ENCODE results near the gene ECSIT.
"Not testable (repeated sequence)": the region's sequence is repeated elsewhere in the genome, so short reads cannot be mapped to it uniquely, and the experiment has no call there.

Gene ECSIT

DNA sequence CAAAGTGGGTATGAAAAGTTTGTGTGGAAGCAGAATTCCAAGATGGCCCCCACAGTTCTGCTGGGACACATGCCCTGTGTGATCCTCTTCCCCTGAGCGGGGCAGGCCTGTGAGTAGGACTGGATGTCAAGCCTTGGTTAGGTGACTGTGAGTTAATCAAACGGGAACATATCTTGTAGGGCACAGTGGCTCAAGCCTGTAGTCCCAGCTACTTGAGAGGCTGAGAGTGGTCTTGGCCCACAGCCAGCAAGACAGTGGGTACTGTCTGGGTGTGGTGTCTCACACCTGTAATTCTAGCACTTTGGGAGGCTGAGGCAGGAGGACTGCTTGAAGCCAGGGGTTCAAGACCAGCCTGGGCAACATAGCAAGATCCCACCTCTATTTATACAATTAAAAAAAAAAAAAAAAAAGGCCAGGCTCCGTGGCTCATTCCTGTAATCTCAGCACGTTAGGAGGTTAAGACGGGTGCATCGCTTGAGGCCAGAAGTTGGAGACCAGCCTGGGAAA, 29.7 kb downstream of the ECSIT start:
- no peak for DNase-seq

DNA sequence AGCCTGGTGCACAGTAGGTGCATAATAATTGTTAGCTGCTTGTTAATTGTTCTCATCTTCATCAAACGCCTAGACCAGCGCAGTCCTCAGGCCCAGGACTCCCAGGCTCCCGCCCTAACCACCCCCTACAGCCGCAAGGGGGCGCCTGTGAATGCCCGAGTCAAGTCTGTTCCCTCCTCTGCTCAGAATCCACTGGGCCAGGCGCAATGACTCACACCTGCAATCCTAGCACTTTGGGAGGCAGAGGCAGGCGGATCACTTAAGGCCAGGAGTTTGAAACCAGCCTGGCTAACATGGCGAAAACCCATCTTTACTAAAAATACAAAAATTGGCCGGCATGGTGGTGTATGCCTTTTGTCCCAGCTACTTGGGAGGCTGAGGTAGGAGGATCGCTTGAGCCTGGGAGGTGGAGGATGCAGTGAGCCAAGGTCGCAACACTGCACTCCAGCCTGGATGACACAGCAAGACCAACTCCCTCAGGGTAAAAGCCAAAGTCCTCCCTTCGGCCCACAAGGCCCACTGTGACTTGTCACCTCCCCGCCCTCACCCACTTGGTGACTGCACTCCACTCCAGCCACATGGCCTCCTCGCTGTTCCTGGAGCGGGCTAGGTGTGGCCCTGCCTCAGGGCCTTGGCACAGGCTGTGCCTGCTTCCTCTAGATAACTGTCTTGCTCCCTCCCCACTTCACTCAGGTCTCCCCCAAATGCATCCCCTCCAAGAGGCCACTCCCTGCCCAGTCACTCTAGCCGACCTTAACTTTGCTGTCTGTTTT, 32.4 kb downstream of the ECSIT start:
- peak; percentile 83 for DNase-seq

- DNase-seq, result no peak
Measured at GRCh38 chr19:11495885-11496284, 33.0 kb downstream of the ECSIT start.

- no peak for DNase-seq
Measured at GRCh38 chr19:11495481-11495880, 33.5 kb downstream of the ECSIT start.

DNA sequence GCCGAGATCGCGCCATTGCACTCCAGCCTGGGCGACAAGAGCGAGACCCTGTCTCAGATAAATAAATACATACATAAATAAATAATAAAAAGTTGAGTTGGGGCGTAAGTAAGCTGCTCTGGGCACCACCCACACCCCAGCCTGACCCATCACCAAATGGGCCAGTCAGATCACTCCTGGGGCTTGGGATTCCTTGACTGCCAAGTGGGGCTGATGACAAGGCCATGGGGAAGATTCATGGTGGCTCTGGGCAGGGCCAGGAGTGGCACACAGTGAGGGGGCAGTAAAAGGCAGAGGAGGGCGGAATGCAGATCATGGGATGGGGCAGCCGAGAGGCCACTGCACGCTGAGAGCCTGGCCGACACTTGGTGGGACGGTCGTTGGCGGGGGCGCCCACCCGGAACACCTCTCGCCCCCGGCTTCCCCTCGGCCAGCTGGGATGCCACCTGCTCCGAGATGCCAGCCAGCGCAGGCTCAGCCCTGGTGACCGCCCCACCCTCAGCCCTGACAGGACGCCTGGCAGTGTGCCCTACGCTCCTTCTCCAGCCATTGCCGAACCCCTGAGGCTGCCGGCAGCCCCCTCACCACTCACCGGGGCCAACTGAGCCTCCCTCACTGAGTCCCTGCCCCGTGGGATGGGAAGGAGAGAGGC, 34.2 kb downstream of the ECSIT start:
- DNase-seq, result no peak

GRCh38 chr19:11489378-11489777, 39.6 kb downstream of the ECSIT start:
- DNase-seq, result no peak

DNA sequence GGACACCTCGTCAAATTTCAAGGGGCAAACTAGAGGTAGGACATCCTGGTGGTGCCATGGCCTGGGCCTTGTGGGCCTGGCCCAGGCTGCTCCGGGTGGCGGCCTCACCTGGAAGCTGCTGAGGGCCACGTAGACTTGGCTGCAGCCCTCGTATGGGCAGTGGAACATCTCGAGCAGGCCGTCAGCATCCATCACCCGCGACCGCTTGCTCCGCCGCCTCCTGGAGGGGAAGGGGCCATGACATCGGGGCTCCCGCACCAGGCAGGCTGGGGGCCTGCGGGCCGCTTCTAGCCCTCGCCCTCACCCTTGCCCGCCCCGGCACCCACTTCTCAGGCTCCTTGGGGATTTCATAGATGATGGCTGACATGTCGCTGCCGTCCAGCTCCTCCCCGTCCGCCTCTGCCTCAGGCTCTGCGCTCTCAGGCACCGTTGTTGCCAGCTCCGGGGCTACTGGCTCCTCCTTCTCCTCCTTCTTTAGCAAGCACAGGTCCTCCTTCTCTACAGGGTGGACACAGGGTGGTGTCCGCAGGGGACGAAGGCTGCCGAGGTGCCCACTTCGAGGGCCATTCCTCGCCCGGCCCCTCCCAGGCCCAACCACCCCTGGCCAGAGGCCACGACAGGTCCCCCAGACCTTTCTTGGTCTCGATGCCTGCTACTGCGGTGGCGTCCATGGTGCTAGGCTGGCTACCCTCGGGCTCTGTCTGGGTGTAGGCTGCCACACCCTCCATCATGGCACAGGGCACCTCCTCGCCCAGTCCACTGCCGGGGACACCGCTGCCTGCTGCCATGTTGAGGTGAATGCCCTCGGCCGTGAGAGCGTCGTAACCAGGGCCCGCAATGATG, 42.1 kb downstream of the ECSIT start:
- no peak for DNase-seq

GRCh38 chr19:11485245-11485837, 43.6 kb downstream of the ECSIT start:
- no peak for DNase-seq

- no peak for DNase-seq
Measured at GRCh38 chr19:11483366-11484111, 45.4 kb downstream of the ECSIT start.

DNA sequence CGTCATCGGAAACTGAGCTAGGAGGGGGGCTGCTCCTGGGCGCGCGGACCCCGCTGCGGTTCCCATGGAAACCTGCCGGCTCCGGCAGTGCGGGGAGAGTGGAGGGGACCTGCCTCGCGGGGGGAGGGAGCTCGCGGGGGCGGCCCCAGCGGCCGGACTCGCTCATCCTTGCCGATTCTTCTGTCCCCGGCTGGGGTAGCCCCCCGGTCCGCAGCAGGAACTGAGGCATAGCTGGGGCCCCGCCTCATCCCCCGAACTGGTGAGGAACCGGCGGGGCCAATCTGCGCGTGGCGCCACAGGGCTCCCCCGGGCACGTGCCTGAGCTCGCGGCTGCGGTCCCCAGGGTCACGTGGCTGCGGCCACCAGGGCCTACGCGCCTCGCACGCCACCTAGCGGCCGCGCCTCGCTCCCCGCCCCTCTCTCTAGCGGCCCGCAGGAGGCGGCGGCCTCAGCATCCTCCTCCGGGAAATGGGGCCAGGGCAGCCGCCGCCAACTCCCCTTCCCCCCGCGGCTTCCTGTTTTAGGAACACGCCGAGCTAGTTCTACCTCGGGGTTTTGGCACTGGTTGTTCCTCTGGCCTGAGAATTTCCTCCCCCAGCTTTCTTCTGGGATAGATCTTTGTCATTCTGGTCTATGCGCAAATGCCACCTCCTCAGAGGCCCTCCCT, 46.4 kb downstream of the ECSIT start:
- DNase-seq, result peak; percentile 94

GRCh38 chr19:11481534-11482383, 47.2 kb downstream of the ECSIT start:
- peak; percentile 90 for DNase-seq

- DNase-seq, result peak; percentile 20
Measured at GRCh38 chr19:11480715-11481533, 48.0 kb downstream of the ECSIT start, which contains the start of gene ELAVL3. Gene ELAVL3 (minus strand): TSS chr19:11481046. CDS start chr19:11480608, 438 bp downstream.

- no peak for DNase-seq
Measured at GRCh38 chr19:11479898-11480714, 48.8 kb downstream of the ECSIT start.

GRCh38 chr19:11479090-11479897, 49.6 kb downstream of the ECSIT start:
- peak; percentile 64 for DNase-seq

GRCh38 chr19:11478167-11479089, 50.5 kb downstream of the ECSIT start:
- DNase-seq, result no peak

DNA sequence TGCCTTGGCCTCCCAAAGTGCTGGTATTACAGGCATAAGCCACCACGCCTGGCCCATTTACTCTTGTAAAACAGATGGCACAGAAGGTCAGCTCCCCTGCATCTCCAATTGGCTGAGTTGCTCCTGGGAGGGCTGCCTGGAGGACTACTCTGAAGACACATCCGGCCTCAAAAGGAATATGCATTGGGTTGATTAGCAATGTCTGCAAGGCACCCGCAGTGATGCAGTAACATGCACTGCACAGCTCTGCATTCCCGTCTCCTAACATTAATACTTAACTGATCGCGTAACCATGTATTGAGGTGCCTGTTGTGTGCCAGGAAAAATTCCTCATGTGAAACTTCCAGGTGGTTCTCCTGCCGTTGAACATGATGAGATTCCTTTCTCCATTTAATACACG, 53.1 kb downstream of the ECSIT start:
- DNase-seq, result no peak

DNA sequence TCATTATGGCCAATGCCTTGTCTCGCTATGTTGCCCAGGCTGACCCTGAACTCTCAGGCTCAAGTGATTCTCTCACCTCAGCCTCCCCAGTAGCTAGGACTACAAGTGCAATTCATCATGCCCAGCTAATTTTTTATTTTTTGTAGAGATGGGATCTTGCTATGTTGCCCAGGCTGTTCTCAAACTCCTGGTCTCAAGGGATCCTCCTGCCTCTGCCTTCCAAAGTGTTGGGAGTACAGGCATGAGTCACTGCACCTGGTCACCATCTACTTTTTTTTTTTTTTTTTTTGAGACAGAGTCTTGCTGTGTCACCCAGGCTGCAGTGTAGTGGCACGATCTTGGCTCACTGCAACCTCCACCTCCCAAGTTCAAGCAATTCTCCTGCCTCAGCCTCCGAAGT, 53.6 kb downstream of the ECSIT start:
- not testable (repeated sequence) for DNase-seq

Data from activated CD4-positive, alpha-beta T cell treated with anti-CD3 and anti-CD28 coated beads for 48 hours (primary cell).